ENCODE measurements around the gene TRAPPC5.
A peak's percentile ranks its signal among the peaks of the same experiment; 100 is the strongest.

The TRAPPC5 gene

GRCh38 chr19:7658219-7658686 lies 22.4 kb upstream of the TRAPPC5 start:
- Mint-ChIP-seq H3K9me3 (no peaks in the 10 kb centered on the region), H3K27me3 (no peaks in the 10 kb centered on the region), H3K4me1 (peaks cover 34% of the 10 kb centered on the region), H3K27ac (peak overlapping the region; percentile 82 to 91), H3K4me3 (peak overlapping the region; percentile 77 to 80)
- peak; percentile 87 for ATAC-seq
- peak; percentile 61 to 76 for DNase-seq

GRCh38 chr19:7661744-7662538 lies 18.7 kb upstream of the TRAPPC5 start:
- H3K4me3 Mint-ChIP-seq = no peak overlapping the region
- peaks cover 16% of the 10 kb centered on the region for H3K4me1 Mint-ChIP-seq
- no peaks in the 10 kb centered on the region for H3K9me3 Mint-ChIP-seq
- DNase-seq (no peak), ATAC-seq (no peak)
- H3K27ac Mint-ChIP-seq = peak overlapping the region in 1 of 2 donors; percentile 63
- H3K27me3 Mint-ChIP-seq = peaks cover 7% of the 10 kb centered on the region

GRCh38 chr19:7662657-7663056 lies 18.0 kb upstream of the TRAPPC5 start:
- Mint-ChIP-seq H3K9me3 (no peaks in the 10 kb centered on the region), H3K27ac (peak overlapping the region in 1 of 2 donors; percentile 71), H3K4me1 (peaks cover 9% of the 10 kb centered on the region), H3K4me3 (no peak overlapping the region), H3K27me3 (peaks cover 10% of the 10 kb centered on the region)
- no peak for DNase-seq
- no peak for ATAC-seq

- H3K9me3 Mint-ChIP-seq = no peaks in the 10 kb centered on the region
- ATAC-seq = no peak
- H3K27me3 Mint-ChIP-seq = peaks cover 12% of the 10 kb centered on the region
- no peak overlapping the region for H3K27ac Mint-ChIP-seq
- no peak overlapping the region for H3K4me3 Mint-ChIP-seq
- H3K4me1 Mint-ChIP-seq = no peaks in the 10 kb centered on the region
- no peak for DNase-seq
Measured at GRCh38 chr19:7663706-7664105, 16.9 kb upstream of the TRAPPC5 start.

- Mint-ChIP-seq H3K4me3 (no peak overlapping the region), H3K27me3 (peaks cover 25% of the 10 kb centered on the region), H3K27ac (no peak overlapping the region), H3K9me3 (no peaks in the 10 kb centered on the region), H3K4me1 (peaks cover 11% of the 10 kb centered on the region)
- DNase-seq (no peak), ATAC-seq (no peak)
Measured at GRCh38 chr19:7665076-7665475, 15.6 kb upstream of the TRAPPC5 start.

GRCh38 chr19:7668842-7669241 lies 11.8 kb upstream of the TRAPPC5 start, which contains the start of gene RETN:
TSS of gene RETN (plus strand) at chr19:7669049. CDS start at chr19:7669327, 278 bp downstream.
- no peak for DNase-seq
- peaks cover 50% of the 10 kb centered on the region for H3K27me3 Mint-ChIP-seq

GRCh38 chr19:7669641-7670040 lies 11.0 kb upstream of the TRAPPC5 start:
- H3K4me3 Mint-ChIP-seq = peak overlapping the region in 1 of 2 donors; percentile 90
- H3K27me3 Mint-ChIP-seq = peaks cover 58% of the 10 kb centered on the region

More at GRCh38 chr19:7668842-7669241, 11.8 kb upstream of the TRAPPC5 start, which contains the start of gene RETN:
- peaks cover 18% of the 10 kb centered on the region for H3K4me1 Mint-ChIP-seq
- H3K4me3 Mint-ChIP-seq = peak within 1 kb of the TSS; percentile 19 to 90
- no peaks in the 10 kb centered on the region for H3K9me3 Mint-ChIP-seq
- ATAC-seq = peak; percentile 66
- H3K27ac Mint-ChIP-seq = no peak within 1 kb of the TSS

GRCh38 chr19:7670150-7670783 lies 10.4 kb upstream of the TRAPPC5 start:
- Mint-ChIP-seq H3K4me1 (peaks cover 28% of the 10 kb centered on the region), H3K27ac (peak overlapping the region in 1 of 2 donors; percentile 76), H3K27me3 (peaks cover 64% of the 10 kb centered on the region), H3K9me3 (no peaks in the 10 kb centered on the region), H3K4me3 (peak overlapping the region; percentile 83 to 90)
- ATAC-seq (peak; percentile 69), DNase-seq (no peak)

More at GRCh38 chr19:7669641-7670040, 11.0 kb upstream of the TRAPPC5 start:
- ATAC-seq (no peak), DNase-seq (no peak)
- H3K27ac Mint-ChIP-seq = no peak overlapping the region
- peaks cover 26% of the 10 kb centered on the region for H3K4me1 Mint-ChIP-seq
- H3K9me3 Mint-ChIP-seq = no peaks in the 10 kb centered on the region

- peaks cover 31% of the 10 kb centered on the region for H3K4me1 Mint-ChIP-seq
- DNase-seq = no peak
- H3K9me3 Mint-ChIP-seq = no peaks in the 10 kb centered on the region
- ATAC-seq = no peak
- H3K4me3 Mint-ChIP-seq = peak overlapping the region; percentile 83 to 90
- peaks cover 70% of the 10 kb centered on the region for H3K27me3 Mint-ChIP-seq
- peak overlapping the region in 1 of 2 donors; percentile 71 for H3K27ac Mint-ChIP-seq
Measured at GRCh38 chr19:7670790-7671189, 9.8 kb upstream of the TRAPPC5 start.

- H3K4me3 Mint-ChIP-seq = no peak overlapping the region
Measured at GRCh38 chr19:7672522-7672921, 8.1 kb upstream of the TRAPPC5 start.

GRCh38 chr19:7674010-7675005 lies 6.3 kb upstream of the TRAPPC5 start:
- peaks cover 62% of the 10 kb centered on the region for H3K4me1 Mint-ChIP-seq
- H3K9me3 Mint-ChIP-seq = no peaks in the 10 kb centered on the region
- H3K4me3 Mint-ChIP-seq = no peak overlapping the region
- no peak for DNase-seq
- peaks cover 80% of the 10 kb centered on the region for H3K27me3 Mint-ChIP-seq
- peak; percentile 38 for ATAC-seq
- H3K27ac Mint-ChIP-seq = no peak overlapping the region

More at GRCh38 chr19:7672522-7672921, 8.1 kb upstream of the TRAPPC5 start:
- Mint-ChIP-seq H3K4me1 (peaks cover 48% of the 10 kb centered on the region), H3K9me3 (no peaks in the 10 kb centered on the region), H3K27ac (no peak overlapping the region), H3K27me3 (peaks cover 76% of the 10 kb centered on the region)
- ATAC-seq (no peak), DNase-seq (no peak)

- Mint-ChIP-seq H3K4me3 (peak overlapping the region in 1 of 2 donors; percentile 67), H3K9me3 (no peaks in the 10 kb centered on the region), H3K27ac (no peak overlapping the region), H3K27me3 (peaks cover 59% of the 10 kb centered on the region), H3K4me1 (peaks cover 62% of the 10 kb centered on the region)
- no peak for DNase-seq
- ATAC-seq = no peak
Measured at GRCh38 chr19:7676376-7676775, 4.3 kb upstream of the TRAPPC5 start.

- H3K4me1 Mint-ChIP-seq = peaks cover 67% of the 10 kb centered on the region
- peaks cover 55% of the 10 kb centered on the region for H3K27me3 Mint-ChIP-seq
- H3K9me3 Mint-ChIP-seq = no peaks in the 10 kb centered on the region
- H3K27ac Mint-ChIP-seq = no peak within 1 kb of the TSS
- peak within 1 kb of the TSS in 1 of 2 donors; percentile 67 for H3K4me3 Mint-ChIP-seq
- no peak for ATAC-seq
- no peak for DNase-seq
Measured at GRCh38 chr19:7676854-7677253, 3.8 kb upstream of the TRAPPC5 start, which contains the start of gene MCEMP1. TSS of gene MCEMP1 (plus strand) at chr19:7677090. CDS start at chr19:7677121, 31 bp downstream.

GRCh38 chr19:7677669-7678311 lies 2.8 kb upstream of the TRAPPC5 start:
- ATAC-seq (no peak), DNase-seq (no peak)
- Mint-ChIP-seq H3K9me3 (no peaks in the 10 kb centered on the region), H3K27me3 (peaks cover 50% of the 10 kb centered on the region), H3K4me3 (peak overlapping the region in 1 of 2 donors; percentile 23), H3K27ac (no peak overlapping the region), H3K4me1 (peaks cover 76% of the 10 kb centered on the region)

Data from stimulated activated naive CD8-positive, alpha-beta T cell treated with anti-CD3 and anti-CD28 coated beads, Interleukin-15, amount 100 ng/mL, for 72 hours (primary cell).